ENCODE measurements around the gene RTBDN. TPM values are rescaled to one million over a fixed set of nuclear protein-coding genes. Genes with fewer than 3 reads are reported as not detected.
A peak's percentile ranks its signal among the peaks of the same experiment; 100 is the strongest.

RTBDN gene
- total RNA-seq, 1 donor from 2014 or later: not detected

DNA sequence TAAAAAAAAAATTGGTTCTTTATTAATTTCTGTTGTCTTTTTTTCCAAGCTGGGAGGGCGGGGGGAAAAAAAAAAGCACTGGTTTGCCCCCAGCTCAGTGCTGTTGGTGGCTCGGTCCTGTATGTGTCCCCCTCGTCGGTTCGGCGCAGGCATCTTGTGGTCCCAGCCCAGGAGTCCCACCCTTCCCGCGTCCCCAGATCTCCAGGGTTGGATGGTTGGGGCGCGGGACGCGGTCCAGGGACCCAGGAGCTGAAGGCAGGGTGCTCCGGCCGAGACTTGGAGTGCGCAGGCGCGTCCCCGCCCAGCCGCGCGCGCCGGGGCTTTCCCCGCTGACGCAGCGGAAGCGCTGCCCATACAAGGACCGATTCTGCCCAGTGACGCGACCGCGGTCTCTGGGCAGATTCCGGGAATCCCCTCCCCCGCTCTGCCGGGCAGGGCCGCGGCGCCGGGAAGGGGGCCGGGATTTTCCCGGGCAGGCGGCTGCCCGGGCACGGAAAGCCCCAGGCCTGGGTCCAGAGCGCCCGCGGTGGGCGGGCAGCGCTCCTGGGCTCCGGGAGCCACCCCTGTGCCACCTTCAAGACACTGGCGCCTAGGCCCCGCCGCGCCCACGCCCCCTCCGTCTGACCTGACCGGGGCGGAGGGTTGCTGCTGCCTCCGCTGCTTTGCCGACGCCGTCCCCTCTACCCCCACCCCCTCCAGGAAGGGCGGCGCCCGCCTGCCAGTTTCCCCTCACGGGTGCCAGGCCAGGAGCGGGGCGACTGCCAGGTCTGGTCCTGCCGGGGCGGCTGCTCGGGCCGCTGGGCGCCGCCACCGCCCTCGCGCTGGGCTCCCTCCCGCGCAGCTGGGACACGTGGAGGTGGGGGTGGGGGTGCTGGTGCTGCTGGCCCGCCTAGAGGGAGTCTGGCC, 40.8 kb downstream of the RTBDN start:
- peak; percentile 99 for DNase-seq (ENCODE audit: low spot score)

DNA sequence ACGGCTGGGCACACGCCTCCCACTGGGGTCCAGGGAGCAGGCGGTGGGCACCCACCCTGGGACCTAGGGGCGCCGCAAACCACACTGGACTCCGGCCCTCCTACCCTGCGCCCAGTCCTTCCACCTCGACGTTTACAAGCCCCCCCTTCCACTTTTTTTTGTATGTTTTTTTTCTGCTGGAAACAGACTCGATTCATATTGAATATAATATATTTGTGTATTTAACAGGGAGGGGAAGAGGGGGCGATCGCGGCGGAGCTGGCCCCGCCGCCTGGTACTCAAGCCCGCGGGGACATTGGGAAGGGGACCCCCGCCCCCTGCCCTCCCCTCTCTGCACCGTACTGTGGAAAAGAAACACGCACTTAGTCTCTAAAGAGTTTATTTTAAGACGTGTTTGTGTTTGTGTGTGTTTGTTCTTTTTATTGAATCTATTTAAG, 41.5 kb downstream of the RTBDN start:
- no peak for DNase-seq (ENCODE audit: low spot score)

DNA sequence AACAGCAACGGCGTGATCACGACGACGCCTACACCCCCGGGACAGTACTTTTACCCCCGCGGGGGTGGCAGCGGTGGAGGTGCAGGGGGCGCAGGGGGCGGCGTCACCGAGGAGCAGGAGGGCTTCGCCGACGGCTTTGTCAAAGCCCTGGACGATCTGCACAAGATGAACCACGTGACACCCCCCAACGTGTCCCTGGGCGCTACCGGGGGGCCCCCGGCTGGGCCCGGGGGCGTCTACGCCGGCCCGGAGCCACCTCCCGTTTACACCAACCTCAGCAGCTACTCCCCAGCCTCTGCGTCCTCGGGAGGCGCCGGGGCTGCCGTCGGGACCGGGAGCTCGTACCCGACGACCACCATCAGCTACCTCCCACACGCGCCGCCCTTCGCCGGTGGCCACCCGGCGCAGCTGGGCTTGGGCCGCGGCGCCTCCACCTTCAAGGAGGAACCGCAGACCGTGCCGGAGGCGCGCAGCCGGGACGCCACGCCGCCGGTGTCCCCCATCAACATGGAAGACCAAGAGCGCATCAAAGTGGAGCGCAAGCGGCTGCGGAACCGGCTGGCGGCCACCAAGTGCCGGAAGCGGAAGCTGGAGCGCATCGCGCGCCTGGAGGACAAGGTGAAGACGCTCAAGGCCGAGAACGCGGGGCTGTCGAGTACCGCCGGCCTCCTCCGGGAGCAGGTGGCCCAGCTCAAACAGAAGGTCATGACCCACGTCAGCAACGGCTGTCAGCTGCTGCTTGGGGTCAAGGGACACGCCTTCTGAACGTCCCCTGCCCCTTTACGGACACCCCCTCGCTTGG, 42.1 kb downstream of the RTBDN start:
- DNase-seq (ENCODE audit: low spot score): peak; percentile 93

GRCh38 chr19:12791345-12792050, 42.9 kb downstream of the RTBDN start, which contains the start of gene JUNB:
Gene JUNB, plus strand, starts transcription at chr19:12791486. Its CDS starts 286 bp downstream, at chr19:12791772.
- peak; percentile 100 for DNase-seq (ENCODE audit: low spot score)

DNA sequence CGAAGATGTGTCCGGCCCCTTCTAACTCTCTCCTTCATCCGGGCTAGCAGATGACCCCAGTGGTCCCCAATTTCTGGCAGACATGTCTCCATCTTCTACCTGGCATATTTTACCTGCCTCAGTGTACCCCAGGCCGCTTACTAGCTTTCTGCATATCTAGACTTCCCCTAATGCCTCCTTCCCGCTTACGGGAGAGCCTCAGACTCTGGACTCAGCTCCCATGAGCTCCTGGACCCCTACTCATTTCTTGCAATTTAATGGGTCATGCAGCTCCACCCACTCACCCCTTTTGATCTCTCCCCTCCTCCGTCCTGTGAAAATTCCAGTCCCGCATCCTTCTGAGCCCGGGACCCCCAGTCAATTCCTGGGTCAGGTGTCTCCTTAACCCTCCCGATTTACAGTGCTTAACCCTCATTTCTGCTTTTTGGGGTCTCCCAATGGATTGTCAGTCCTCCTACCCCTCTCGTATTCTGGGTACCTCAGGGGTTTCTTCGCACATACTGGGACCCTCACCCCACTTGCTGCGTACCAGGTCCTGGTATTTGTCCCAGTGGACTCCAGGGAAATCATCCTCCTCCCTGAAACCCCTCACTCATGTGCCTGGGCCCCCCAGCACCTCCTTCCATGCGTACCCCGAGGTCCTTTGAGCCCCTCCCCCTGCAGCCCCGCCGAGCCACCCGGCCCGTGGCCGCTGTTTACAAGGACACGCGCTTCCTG, 43.6 kb downstream of the RTBDN start:
- DNase-seq (ENCODE audit: low spot score): no peak

GRCh38 chr19:12789904-12790619, 44.3 kb downstream of the RTBDN start:
- peak; percentile 99 for DNase-seq (ENCODE audit: low spot score)

- no peak for DNase-seq (ENCODE audit: low spot score)
Observed at GRCh38 chr19:12789098-12789903, 45.1 kb downstream of the RTBDN start.

DNA sequence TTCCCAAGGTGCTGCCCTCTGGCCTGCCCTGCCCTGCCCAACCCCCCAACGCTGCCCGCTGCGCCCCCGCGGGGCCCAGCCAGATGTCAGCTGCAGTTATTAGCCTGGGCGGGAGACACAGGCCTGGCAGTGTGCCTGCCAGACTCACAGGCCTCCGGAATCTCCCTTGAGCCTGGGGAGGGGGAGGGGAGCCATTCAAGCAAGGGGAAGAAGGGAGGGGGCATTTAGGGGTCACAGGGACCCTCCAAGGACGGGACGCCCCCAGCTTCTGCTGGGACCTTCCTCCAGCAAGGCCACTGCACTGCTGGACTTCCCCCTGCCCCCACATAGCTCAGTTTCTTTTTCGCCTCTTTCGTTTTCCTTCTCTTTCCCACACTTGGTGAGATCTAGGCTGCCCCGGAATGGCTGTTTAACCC, 45.7 kb downstream of the RTBDN start:
- DNase-seq (ENCODE audit: low spot score): peak; percentile 94

DNA sequence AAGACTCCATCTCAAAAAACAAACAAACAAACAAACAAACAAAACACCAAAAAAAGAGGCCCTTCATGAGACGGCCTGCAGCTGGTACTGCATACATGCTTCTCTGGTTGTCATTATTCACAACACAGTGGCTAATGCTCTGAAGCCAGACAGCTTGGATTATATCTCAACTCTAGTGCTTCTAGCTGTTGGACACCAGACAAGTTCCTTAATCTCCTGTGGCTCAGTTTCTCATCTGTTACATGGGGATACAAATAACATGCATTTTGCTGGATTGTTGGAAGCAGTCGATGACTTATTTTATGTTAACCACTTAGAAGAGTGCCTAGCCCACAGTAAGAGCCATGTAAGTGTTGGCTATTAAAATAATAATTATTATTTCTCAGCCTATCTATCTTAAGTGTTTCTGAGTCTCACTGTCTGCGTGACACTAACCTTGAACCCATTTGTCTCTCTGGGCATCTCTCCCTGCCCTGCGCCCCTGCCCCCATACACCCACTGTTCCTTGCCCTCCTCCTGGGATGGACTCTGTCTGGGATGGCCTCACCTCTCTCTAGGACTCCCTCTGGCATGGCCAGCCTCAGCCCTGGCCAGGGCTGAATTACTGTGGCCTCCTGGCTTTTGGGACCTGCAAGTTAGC, 46.2 kb downstream of the RTBDN start:
- no peak for DNase-seq (ENCODE audit: low spot score)

DNA sequence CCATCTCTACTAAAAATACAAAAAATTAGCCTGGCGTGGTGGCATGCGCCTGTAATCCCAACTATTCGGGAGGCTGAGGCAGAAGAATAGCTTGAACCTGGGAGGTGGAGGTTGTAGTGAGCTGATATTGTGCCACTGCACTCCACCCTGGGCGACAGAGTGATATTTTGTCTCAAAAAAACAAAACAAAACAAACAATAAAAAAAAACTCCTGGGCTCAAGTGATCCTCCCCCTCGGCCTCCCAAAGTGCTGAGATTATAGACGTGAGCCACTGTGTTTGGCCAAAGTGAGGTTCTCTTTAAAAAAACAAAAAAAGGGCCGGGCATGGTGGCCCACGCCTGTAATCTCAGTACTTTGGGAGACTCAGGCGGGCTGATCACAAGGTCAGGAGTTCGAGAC, 46.9 kb downstream of the RTBDN start:
- no peak for DNase-seq (ENCODE audit: low spot score)

DNA sequence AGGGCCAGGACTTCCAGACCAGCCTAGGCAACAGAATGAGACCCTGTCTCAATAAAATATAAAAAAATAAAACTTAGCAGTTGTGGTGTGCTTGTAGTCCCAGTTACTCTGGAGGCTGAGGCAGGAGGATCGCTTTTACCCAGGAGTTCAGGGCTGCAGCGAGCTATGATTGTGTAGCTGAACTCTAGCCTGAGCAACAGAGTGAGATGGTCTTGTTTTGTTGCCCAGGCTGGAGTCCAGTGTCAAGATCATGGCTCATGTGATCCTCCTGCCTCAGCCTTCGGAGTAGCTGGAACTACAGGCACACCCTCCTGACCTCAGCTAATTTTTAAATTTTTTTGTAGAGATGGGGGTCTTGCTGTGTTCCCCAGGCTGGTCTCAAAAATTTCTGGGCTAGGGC, 47.4 kb downstream of the RTBDN start:
- DNase-seq (ENCODE audit: low spot score): no peak

DNA sequence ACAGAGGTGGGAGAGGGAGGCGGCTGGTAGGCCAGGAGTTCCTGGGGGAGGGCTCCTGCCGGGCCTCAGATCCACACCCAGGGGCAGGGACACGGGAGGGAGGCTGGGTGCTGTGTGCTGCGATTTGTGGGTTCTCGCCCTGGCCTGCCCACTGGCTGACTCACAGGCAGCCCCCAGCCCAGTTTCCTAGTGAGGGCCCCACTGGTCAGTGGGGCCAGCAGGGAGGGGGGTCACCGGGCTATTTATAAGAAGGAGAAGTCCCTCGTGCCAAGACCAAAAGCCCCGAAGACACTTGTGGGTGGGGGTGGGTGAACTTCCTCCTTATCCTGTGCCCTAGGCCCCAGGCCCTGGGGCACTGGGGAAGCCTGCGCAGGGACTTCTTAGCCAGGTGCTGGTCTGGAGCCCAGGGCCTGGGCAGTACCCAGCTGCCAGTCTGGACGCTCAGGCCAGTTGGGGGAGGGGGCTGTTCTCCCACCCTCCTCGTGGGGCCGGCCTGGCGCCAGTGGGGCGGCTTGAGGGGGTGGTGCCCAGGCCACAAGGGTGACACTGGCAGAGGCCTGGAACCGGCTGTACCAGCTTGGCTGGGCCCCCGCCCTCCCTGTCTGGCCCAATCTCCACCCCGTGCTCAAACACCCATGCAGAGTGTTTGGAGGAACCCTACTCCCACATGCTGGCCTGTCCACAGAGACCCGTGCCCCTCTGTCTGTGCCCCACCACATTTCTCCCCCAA, 48.1 kb downstream of the RTBDN start:
- DNase-seq (ENCODE audit: low spot score): no peak

DNA sequence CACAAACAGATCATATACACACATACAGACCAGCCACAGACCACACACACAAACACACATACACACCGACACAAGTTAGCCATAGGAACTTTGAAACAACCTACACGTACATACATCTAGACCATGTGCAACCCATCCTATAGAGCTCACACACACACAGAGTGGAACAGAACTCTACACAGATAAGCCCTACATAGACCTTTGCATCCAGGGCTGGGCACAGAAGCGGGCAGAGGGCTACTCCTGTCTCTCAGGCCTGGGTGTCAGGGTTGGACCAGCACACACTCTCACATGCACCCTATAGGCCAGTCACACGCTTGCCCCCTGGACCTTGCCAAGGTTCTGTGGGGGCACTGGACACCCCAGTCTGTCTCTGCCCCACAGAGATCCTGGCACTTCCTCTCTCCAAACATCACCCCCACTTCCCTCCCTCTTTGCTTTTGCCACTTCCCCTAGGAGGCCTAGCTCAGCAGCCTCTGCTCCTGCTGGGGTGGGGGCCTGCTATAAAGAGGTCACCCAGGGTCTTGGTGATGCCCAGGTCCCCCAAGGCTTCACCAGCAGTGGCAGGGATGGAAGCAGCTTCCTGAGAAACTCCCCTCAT, 48.8 kb downstream of the RTBDN start:
- DNase-seq (ENCODE audit: low spot score): no peak

DNA sequence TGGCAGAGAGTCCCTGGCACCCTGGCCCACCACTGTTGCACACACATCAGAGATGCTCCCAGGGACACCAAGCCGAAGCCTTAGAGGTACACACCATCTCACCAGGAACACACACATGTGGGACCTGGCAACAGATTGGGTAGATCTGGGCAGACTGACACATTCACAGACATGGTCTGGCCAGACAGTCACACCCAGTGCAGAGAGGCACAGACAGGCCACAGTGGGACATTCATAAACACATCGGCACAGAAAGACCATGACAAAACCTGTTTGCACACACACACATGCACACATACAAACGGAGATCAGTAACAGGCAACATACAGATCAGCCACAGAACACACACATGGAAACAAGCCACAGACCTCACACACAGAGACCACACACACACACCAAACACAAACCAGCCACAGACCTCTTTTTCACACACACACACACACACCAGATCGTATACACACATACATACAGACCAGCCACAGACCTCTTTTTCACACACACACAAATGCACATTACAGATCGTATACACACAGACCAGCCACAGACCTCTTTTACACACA, 49.4 kb downstream of the RTBDN start:
- DNase-seq (ENCODE audit: low spot score): no peak

DNA sequence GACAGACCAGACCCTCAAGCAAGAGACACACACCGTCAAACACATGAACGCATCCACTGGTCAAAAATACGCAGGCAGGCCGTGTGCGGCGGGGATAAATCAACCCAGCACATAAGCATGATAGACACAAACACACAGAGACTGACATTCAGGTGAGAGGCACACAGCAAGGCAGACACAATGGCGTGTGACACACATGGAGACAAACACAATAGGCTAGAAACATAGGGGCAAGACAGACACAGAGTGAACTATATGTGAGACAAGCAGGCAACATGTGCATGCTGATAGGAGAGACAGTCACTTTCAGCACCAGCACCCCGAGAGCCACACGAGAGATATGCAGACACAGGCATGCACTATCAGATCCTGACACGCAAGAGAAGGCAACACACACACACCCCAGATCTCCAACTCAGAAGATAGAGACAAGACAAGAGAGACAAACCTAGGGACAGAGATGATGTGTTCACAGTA, 49.9 kb downstream of the RTBDN start:
- no peak for DNase-seq (ENCODE audit: low spot score)

GRCh38 chr19:12783849-12784393, 50.5 kb downstream of the RTBDN start:
- no peak for DNase-seq (ENCODE audit: low spot score)

- DNase-seq (ENCODE audit: low spot score): no peak
Observed at GRCh38 chr19:12783291-12783848, 51.0 kb downstream of the RTBDN start.
